Hematopoietic multipotent progenitor cell treated with erythropoietin and hydrocortisone succinate and interleukin-3 and kit ligand, for 6 days (in vitro differentiated cells): ENCODE data around the gene LRIG3.
"Not testable (repeated sequence)": the region's sequence is repeated elsewhere in the genome, so short reads cannot be mapped to it uniquely, and the experiment has no call there.

Experiments used
- DNase-seq: peaks from one replicate; pipeline ENCODE4 v3.0.0-alpha.2; 2015

The LRIG3 gene

GRCh38 chr12:58896278-58896677 lies 24.0 kb downstream of the LRIG3 start:
- no peak for DNase-seq

- DNase-seq, result no peak
Observed at GRCh38 chr12:58895053-58895452, 25.3 kb downstream of the LRIG3 start.

GRCh38 chr12:58894040-58894439 lies 26.3 kb downstream of the LRIG3 start:
- no peak for DNase-seq

DNA sequence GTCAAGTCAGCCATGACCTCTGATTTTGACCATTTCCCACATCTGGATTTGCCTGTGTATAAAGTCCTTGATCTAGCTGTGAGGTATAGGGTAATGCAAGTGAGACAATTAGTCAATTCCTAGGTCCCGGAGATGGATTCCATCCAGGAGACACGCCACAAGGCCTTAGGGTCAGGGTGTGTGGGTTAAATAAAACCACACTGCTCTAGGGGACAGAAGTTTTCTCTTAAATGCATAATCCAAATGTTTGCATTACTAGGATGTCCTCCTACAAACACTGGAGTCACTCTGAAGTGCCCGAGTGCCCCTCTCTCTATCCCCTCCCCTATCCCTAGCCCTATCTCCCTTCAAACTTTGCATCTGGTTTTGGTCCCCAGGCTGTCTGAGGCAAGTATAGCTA lies 26.8 kb downstream of the LRIG3 start:
- DNase-seq, result no peak

- no peak for DNase-seq
Observed at GRCh38 chr12:58889557-58889956, 30.7 kb downstream of the LRIG3 start.

DNA sequence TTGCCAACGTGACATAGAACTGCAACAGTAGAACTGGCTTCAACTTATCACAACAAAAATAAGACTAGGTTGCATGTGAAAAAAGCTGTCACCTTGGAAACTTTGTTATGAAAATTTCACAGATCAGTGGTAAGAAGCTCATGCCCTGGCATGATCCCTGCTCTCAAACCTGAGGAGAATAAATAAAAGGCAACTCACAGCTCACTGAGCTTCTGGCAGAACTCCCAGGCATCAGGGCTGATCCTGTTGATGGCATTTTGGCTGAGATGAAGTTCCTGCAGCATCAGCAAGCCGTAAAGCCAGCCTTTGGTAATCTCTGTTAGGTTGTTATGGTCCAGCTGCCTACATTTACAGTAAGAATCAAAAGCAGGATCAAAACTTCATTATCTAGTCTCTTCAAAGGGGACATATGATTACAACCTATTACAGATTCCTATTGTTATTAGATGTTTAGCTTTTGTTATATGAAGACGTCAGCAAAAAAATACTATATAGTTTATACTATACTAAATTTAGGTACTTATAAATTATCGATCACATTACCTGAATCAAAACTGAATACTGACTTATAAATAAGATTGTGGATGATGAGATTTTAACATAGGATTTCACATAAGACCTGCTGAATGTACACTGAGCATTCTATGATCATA lies 32.0 kb downstream of the LRIG3 start:
- no peak for DNase-seq

DNA sequence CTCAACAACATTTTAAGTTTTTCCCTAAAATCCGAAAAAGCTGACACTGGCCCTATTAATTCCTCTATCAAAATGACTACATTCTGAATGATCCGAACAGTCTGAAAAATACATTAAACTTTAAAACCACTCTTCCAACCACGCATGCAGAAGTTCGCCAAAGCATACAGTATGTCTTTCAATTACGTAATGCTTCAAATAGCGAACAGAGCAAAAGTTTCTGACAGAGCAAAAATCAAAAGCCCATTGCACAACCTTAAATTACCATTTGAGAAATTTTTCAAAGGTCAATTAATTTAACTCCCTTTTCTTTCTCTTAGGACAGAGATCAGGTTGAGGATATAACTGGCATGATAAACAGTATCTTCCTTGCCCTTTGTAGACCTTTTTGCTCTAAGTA lies 33.2 kb downstream of the LRIG3 start:
- no peak for DNase-seq

DNA sequence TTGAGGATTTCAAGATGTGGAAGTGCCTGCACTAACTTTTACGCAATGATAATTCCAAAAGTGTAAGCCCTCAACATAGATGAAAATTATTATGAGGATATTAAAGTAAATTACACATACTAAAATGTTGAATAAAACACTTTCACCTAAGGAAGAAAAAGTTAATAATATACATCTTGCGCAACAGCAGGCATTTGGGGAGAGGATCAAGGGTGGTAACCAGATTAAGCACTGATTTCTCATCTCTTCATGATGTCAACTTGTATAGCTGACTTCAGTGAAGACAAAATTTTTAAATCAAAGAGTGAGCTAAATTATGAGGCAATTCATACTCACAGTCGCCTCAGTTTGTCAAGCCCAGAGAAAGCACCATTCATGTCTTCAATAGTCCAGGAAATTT lies 33.8 kb downstream of the LRIG3 start:
- no peak for DNase-seq

- no peak for DNase-seq
Observed at GRCh38 chr12:58884916-58885315, 35.4 kb downstream of the LRIG3 start.

GRCh38 chr12:58883576-58884334 lies 36.5 kb downstream of the LRIG3 start:
- DNase-seq, result no peak

- DNase-seq, result no peak
Observed at GRCh38 chr12:58882826-58883225, 37.5 kb downstream of the LRIG3 start.

DNA sequence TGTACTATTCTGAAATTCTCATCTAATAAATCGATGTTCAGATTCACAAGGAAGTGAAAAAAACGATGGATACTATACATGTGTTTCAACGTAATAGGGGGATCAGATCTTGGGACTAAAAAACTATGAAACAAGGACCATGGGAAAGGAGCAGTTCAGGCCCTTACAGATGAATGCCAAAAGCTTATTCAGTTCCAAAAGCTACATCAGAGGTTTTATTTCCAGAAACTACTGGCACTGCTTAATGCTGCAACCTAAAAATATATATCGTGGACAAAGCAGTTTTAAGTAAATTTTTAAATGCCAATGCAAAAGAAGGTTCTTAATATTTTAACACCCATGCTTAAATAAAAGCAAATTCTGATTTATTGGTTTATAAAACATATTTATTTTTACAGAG lies 38.5 kb downstream of the LRIG3 start:
- DNase-seq, result no peak

GRCh38 chr12:58880639-58881038 lies 39.7 kb downstream of the LRIG3 start:
- DNase-seq, result no peak

GRCh38 chr12:58877243-58877743 lies 43.0 kb downstream of the LRIG3 start:
- no peak for DNase-seq

GRCh38 chr12:58873496-58873895 lies 46.8 kb downstream of the LRIG3 start:
- no peak for DNase-seq

GRCh38 chr12:58871556-58871955 lies 48.7 kb downstream of the LRIG3 start:
- DNase-seq, result no peak

DNA sequence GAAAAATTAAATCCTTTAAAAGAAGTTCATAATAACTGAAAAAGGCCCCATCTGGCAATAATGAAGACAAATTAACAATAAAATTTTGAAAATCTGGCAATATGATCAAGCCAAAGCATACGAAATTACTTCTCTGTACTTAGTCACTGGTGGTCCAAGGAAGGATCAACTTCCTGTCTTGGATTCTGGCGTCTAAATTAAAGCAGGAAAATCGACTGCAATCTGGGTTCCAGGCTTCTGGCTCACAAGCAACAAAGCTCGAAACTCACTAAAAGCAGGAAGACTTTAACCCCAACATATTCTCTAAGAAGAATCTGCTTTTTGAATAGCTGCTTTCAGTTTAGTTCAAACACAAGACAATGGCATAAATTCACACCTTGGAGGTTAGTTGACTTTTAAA lies 49.7 kb downstream of the LRIG3 start:
- DNase-seq, result no peak

DNA sequence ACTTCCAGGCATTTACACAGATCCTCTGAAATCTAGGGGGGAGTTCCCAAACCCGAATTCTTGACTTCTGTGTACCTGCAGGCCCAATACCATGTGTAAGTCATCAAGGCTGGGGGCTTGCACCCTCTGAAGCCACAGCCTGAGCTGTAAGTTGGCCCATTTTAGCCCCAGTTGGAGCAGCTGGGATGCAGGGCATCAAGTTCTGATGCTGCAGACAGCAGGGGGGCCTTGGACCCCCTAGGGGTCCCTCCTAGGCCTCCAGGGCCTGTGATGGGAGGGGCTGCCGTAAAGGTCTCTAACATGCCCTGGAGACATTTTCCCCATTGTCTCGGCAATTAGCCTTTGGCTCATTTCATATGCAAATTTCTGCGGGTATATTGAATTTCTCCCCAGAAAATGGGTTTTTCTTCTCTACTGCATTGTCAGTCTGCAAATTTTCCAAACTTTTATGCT lies 59.5 kb downstream of the LRIG3 start:
- DNase-seq, result no peak

- DNase-seq, result no peak
Observed at GRCh38 chr12:58860056-58860787, 60.1 kb downstream of the LRIG3 start.

DNA sequence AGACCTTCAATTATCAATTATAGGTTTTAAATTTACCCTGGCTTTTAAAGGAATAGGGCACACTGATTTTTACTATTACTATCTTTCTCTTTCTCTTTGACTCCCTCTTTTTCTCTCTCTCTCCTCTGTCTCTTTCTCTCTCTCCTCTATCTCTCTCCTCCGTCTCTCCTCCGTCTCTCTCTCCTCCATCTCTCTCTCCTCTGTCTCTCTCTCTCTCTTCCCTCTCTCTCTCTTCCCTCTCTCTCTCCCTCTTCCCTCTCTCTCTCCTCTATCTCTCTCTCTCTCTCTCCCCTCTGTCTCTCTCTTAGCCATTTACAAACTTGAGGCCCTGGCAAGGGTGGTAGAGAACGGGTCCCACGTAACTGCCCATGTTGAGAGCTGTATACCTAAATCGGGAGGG lies 62.3 kb downstream of the LRIG3 start:
- DNase-seq, result no peak

DNA sequence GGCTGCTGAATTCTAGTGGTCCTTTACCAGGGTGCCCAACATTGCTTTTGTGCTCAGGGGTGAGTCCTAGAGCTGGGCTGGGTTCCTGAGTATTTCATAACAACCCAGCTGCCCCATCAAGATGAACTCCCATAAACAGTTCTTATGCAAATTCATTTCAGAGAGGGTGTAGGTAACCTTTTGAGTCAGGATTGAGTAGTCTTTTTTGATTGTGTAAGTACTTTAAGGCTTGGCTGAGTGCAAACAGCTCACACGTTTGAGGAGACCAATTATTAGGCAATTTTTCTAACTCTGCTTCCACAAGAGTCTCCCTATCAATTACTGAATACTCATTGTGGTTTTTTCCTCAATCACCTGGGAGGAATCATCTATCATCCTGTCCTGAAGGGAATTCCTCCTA lies 63.1 kb downstream of the LRIG3 start:
- DNase-seq, result not testable (repeated sequence)

DNA sequence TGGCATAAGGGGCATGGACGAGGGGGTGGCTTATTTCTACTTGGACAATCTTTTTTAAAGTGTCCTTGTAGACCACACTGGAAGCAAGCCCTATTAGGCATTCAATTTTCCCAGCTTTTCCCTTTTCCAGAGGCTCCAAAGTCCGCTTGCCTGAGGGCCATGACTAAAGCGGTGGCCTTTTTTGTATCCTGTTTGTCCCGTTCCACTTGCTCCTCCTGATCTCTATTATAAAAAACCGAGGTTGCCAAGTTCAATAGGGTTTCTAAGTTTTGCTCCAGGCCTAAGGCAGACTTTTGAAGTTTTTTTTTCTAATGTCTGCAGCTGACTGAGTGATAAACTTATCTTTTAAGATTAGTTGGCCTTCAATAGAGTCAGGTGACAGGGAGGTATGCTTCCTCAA lies 64.7 kb downstream of the LRIG3 start:
- DNase-seq, result not testable (repeated sequence)

GRCh38 chr12:58850826-58851225 lies 69.5 kb downstream of the LRIG3 start:
- no peak for DNase-seq
